IPS DF 19.7 (cell line): Measurements from ENCODE around the gene PDE6B.

Experiments used
- DNase-seq: peaks from one replicate; pipeline ENCODE4 v3.0.0-alpha.2; 2013; ENCODE audit warnings: low read depth, low spot score

Gene PDE6B

DNA sequence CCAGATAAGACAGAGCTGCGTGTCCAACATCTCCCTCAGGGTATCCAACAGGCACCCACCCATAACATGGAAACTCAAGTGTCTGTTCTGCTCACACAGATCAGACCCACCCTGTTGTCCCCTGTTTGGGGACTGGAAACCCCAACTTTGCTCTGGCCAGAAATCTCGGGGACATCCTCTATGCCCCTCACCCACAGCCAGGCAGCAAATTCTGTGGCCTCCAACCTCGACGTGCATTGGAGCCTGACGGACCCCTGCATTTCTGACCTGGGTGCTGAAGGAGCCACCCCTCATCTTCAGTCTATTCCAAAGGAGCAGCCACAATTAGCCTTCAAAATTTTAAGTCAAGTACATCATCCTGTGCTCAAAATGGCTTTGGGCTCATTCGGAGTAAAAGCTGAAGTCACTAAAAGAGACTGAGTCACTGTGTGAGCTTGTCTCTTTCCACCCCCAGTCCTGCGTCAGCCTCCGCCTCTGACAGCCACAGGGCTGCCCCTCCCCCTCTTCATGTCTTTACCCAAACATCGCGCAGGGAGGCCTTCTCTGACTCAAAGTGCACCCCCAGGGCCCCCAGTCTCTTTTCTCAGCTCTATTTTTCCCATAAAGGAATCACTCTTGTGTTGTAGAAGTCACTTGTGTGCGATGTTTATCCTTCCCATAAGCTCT, 24.4 kb upstream of the PDE6B start:
- DNase-seq, result no peak

DNA sequence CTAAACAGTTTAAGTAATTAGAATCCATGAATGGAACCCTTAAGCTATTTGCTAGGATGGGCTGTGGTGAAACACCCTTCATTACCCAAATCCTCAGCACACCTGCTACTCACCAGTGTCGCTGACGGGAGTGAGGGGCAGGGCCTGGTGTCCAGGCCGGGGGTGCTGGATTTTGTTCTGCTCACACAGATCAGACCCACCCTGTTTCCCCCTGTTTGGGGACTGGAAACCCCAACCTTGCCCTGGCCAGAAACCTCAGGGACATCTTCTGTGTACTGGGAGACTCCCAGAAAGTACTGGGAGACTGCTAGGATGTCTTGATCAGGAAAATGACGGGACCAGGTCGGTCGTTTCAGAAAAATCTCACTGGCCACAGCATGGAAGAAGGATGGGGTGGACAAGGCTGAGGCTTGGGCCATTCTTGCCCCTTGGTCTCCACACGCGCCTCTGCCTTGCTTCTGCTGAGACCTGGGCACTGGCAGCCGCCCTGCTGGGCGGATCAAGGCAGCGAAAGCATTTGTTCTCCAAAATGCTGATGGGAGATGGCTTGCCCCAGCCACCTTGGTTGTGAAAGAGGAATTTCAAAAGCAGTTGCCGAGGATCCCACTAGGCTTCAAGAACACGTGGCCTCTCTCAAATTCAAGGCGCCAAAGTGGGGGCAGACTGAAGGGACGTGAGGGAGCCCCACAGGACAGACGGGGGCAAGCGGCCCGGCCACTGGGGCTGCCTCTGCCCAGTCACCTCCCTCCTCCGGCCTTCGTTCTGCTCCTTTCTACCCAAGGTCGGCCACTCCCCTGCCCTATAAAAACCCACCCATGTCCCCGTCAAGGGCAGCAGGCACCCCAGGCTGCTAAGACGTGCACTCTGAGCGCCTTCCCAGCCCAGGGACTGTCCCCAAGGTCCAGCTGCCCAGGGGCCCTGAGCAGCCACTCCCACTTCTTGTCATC, 23.5 kb upstream of the PDE6B start:
- DNase-seq, result no peak

GRCh38 chr4:602559-602942, 22.8 kb upstream of the PDE6B start:
- peak; percentile 59 for DNase-seq

GRCh38 chr4:604131-604530, 21.2 kb upstream of the PDE6B start:
- no peak for DNase-seq

DNA sequence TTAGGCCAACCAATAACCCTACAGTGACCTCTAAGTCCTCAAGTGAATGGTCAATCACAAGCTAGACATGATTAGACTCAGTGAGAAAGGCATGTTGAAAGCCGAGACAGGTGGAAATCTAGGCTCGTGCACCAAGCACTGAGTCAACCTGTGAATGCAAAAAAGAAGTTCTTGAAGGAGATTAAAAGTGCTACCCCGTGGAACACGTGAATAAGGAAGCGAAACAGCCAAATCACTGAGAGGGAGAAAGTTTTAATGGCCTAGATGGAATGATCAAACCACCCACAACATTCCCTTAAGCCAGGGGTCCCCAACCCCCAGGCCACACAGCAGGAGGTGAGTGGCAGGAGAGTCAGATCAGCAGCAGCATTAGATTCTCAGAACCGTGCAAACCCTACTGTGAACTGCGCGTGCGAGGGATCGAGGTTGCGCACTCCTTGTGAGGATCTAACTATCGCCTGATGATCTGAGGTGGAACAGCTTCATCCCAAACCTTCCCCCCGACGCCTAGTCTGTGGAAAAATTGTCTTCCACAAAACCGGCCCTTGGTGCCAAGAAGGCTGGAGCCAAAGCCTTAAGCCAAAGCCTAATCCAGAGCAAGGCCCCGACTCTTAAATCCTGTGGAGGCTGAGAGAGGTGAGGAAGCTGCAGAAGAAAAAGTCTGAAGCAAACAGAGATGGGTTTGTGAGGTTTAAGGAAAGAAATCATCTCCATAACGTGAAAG, 19.5 kb upstream of the PDE6B start:
- DNase-seq, result no peak

DNA sequence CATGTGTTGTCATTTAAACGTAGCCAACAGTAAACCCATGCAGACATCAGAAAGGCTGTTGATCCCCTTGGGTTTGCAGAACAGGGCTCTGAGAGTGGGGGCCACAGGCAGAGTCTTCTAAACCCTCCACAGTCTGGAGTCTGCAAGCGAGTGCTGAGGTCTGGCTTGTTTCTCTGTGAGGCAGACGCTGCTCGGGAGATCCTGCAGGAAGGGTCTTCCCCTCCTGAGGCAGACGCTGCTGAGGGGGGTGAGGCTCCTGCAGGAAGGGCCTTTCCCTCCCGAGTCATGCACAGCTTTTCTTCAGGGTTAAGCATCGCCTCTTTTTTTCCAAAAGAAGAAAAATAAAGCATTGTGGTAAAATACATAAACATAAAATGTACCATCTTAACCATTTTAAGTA, 17.1 kb upstream of the PDE6B start:
- DNase-seq, result no peak

DNA sequence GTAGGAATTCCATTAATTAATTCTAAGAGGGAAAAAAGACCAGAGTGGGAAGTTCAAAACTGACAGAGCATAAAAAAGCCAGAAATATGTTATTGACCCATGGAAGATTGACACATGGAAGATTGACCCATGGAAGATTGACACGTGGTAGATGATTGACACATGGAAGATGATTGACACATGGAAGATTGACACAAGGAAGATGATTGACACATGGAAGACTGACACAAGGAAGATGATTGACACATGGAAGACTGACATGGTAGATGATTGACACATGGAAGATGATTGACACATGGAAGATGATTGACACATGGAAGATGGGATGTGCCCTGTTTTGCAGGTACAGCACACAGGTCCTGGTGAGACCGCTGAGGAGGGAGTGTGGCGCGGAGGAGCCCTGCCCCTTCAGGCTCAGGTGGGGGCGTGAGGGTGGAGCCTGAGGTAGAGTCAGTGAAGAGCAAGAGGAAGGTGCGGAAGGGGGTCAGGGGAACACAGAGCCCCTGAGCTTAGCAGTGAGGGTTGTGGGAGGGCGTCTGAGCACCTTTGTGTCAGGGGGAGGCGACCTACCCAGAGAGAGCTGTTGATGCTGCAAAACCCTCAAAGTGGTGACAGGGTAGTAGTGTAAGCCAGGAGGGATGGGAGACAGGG, 15.8 kb upstream of the PDE6B start:
- no peak for DNase-seq

DNA sequence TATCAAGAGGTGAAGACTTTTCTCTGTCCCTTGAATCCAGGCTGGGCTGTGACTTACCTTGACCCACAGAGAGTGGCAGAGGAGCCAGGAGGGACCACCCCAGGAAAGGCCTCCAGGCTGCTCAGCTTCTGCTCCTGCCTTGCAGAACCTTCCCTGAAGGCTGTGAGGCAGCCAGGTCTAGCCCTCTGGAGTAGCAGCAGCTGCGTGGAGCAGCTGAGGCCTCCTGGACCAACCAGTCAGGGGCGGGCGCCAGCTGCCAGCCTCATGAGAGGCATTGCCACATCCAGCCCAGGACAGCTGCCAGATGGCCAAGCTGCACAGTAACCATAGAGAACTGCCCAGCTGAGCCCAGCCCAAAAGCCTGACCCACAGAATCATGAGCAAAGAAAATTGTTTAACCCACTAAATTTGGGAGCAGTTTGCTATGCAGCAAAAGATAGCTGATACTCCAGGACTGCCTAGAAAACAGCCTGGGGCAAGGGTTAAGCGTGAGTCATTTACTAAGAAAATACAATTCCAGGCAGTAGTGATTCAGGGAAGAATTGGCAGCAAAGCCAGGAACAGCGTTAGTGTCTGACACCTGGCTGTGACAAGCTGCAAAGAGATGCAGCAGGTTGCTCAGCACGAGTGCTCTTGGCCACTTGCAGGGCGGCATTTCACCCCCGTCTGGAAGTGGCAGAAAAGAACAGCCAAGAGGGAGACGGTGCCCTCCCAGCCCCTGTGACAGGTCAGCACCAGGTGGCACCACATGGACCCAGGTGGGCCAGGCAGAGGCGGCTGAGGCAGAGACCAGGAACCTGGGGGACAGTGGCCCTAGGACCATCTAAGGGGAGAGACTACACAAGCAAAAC, 14.7 kb upstream of the PDE6B start:
- no peak for DNase-seq

GRCh38 chr4:612052-612748, 13.2 kb upstream of the PDE6B start:
- DNase-seq, result no peak

DNA sequence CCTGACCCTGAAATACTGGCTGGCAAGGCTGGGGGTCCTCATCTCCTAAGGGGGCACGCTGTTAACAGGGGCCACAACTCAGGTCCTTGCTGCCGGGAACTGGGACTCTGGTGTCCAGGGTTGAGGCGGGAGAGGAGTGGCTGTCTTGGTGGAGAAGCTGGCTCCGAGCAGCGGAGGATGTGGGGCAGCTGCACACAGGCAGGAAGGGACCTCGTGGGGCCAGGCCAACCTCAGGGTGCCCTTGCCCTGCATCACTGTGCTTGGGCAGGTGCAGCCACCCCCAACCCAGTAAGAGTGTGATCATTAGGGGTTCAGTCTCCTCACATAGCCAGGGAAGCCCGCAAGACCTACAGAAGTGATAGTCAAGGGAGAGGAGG, 12.6 kb upstream of the PDE6B start:
- DNase-seq, result no peak

DNA sequence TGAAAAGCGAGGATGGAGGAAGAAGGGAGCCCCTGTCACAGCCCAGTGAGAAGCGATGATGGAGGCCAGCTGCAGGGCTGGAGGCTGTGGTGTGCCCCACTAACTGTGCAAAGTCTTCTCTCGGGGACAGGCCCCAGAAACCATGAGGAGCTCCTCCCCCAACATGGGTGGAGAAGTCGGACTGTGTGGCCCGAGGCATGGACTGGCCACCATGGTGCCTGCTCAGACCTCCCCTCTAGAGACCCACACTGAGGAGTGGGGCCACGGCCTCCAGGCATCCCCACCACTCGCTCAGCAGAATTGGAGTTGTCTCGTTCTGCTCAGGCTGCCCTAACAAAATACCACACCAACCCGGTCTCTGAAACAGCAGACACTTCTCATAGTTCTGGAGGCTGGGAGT, 12.2 kb upstream of the PDE6B start:
- no peak for DNase-seq

DNA sequence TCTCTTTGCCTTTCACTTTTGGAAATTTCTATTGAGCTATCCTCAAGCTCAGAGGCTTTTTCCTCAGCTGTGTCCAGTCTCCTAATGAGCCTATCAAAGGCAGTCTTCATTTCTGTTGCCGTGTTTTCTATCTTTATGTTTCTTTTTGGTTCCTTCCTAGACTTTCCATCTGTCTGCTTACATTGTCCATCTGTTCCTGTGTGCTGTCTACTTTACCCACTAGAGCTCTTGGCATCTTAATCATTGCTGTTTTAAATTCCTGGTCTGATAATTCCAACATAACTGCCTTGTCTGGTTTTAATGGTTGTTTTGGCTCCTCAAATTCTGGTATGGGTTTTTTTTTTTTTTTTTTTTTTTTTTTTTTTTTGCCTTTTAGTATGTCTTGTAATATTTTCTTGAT, 9.3 kb upstream of the PDE6B start:
- no peak for DNase-seq

- DNase-seq, result no peak
Measured at GRCh38 chr4:616911-617643, 8.3 kb upstream of the PDE6B start.

DNA sequence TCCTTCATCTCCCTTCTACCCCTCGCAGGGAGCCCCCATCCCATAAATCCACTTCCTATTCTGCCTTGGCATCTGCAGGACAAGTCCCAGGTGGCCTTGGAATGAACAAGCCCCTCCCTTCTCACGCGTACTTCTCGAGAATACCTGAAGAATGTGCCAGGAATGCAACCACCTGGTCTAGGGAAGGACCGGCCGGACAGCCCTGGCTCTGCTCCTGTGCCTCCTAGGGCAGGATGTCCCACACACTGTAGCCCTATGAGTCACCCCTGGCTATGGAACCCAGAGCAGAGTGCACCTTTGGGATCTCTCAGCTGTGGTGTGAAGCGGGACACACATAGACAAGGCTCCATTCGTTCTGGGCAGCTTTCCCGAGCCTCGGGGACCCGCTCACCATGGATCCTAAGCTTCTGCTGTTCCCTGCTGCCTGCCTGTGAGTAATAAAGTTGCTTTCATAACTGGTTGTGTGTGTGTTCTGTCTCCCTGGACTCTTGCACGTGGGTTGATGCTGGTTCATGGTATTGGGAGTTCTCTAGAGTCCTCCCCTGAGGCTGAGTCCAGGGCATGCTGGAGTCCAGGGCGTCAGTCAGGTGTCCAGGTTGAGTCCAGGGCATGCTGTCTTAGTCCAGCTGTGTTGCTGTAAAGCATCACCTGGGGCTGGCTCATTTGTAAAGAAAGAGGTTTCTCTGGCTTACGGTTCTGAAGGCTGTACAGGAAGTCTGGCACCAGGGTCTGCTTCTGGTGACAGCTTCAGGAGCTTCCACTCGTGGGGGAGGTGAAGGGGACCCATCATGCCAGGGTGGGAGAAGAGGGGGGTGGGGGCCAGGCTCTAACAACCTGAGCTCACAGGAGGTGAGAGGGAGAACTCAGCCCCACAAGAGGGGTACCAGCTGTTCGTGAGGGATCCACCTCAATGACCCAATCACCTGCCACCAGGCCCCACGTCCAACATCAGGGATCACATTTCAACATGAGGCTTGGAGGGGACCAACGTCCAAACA, 7.4 kb upstream of the PDE6B start:
- no peak for DNase-seq

GRCh38 chr4:620201-620600, 5.2 kb upstream of the PDE6B start:
- DNase-seq, result no peak

- DNase-seq, result no peak
Measured at GRCh38 chr4:620851-621261, 4.5 kb upstream of the PDE6B start.

- DNase-seq, result no peak
Measured at GRCh38 chr4:621296-622070, 3.9 kb upstream of the PDE6B start.
